Measurements from ENCODE around the gene CDH2. TPM values are rescaled to one million over a fixed set of nuclear protein-coding genes. Genes with fewer than 3 reads are reported as not detected.

CDH2 gene
- total and polyA plus RNA-seq, 2 experiments from 2014 or later = 14.7 to 36.9 TPM

GRCh38 chr18:28127228-28127627 lies 49.7 kb downstream of the CDH2 start (continued):
- TF ChIP-seq STAT1 (IDR thresholded peaks at IDR 0.05; ENCODE audit: unreplicated experiment) = no peak
- TF ChIP-seq ZNF114 (CRISPR knock-in tag; IDR thresholded peaks at IDR 0.05) = no peak

GRCh38 chr18:28126768-28127167 lies 50.2 kb downstream of the CDH2 start:
- no peaks in the 10 kb centered on the region for H3K27me3 ChIP-seq (ENCODE audit: insufficient read depth)
- peaks cover 9% of the 10 kb centered on the region for H3K4me1 ChIP-seq (ENCODE audit: insufficient read depth)
- DNase-seq (ENCODE audit: low spot score) = no peak
- H3K9me2 ChIP-seq (ENCODE audit: insufficient read depth) = no peaks in the 10 kb centered on the region
- Mint-ChIP-seq H3K9me3 (no peaks in the 10 kb centered on the region), H3K4me3 (no peak overlapping the region), H3K27me3 (ENCODE audit: insufficient read depth, low read depth, poor library complexity) (peaks cover 2% of the 10 kb centered on the region), H3K27ac (peak overlapping the region; percentile 70; the same call in 1 of the 2 replicates), H3K4me1 (peaks cover 11% of the 10 kb centered on the region; the same call in 2 of the 3 replicates), H3K36me3 (ENCODE audit: low read depth) (no peaks in the 10 kb centered on the region)
- no peaks in the 10 kb centered on the region for H4K20me1 ChIP-seq (replicated peaks; ENCODE audit: insufficient read depth)
- H2AFZ ChIP-seq = no peak overlapping the region
- no peak overlapping the region for H3K4me2 ChIP-seq
- H3F3A ChIP-seq (replicated peaks; ENCODE audit: low read depth) = no peaks in the 10 kb centered on the region
- H3K4me3 ChIP-seq = no peak overlapping the region
- H3K79me2 ChIP-seq (replicated peaks; ENCODE audit: insufficient read depth) = no peaks in the 10 kb centered on the region
- H3K27ac ChIP-seq (ENCODE audit: low read depth) = no peak overlapping the region
- H3K36me3 ChIP-seq (ENCODE audit: insufficient read depth) = no peaks in the 10 kb centered on the region
- no peak for ATAC-seq
- no peak for TF ChIP-seq REST (IDR thresholded peaks at IDR 0.05; ENCODE audit: unreplicated experiment)
- TF ChIP-seq JUNB (IDR thresholded peaks at IDR 0.05; ENCODE audit: unreplicated experiment) = no peak
- no peak for TF ChIP-seq POLR2AphosphoS5 (IDR thresholded peaks at IDR 0.05; ENCODE audit: low read depth)
- no peak for TF ChIP-seq EZH2 (IDR thresholded peaks at IDR 0.05; ENCODE audit: low read depth, unreplicated experiment)
- no peak for TF ChIP-seq ZNF114 (CRISPR knock-in tag; IDR thresholded peaks at IDR 0.05)
- TF ChIP-seq EZH2phosphoT487 (IDR thresholded peaks at IDR 0.05; ENCODE audit: unreplicated experiment) = no peak
- no peak for TF ChIP-seq ETS1 (IDR thresholded peaks at IDR 0.05)
- TF ChIP-seq ZNF331 (CRISPR knock-in tag; IDR thresholded peaks at IDR 0.05; ENCODE audit: low read depth) = no peak
- TF ChIP-seq CTCF (conservative IDR thresholded peaks at IDR 0.05; ENCODE audit: low read depth in 2 of 2) = no peak
- TF ChIP-seq STAT1 (IDR thresholded peaks at IDR 0.05; ENCODE audit: unreplicated experiment) = no peak
- no peak for TF ChIP-seq ZNF462 (CRISPR knock-in tag; IDR thresholded peaks at IDR 0.05)
- TF ChIP-seq NANOG (IDR thresholded peaks at IDR 0.05; ENCODE audit: borderline replicate concordance) = no peak
